ENCODE measurements around the gene TEAD4.

Gene TEAD4

GRCh38 chr12:3081886-3082285 lies 122.7 kb downstream of the TEAD4 start:
- no peak for DNase-seq (ENCODE audit: low read depth, low spot score)

- DNase-seq (ENCODE audit: low read depth, low spot score) = no peak
These were observed 124.2 kb downstream of the TEAD4 start for GRCh38 chr12:3083241-3083920.

DNA sequence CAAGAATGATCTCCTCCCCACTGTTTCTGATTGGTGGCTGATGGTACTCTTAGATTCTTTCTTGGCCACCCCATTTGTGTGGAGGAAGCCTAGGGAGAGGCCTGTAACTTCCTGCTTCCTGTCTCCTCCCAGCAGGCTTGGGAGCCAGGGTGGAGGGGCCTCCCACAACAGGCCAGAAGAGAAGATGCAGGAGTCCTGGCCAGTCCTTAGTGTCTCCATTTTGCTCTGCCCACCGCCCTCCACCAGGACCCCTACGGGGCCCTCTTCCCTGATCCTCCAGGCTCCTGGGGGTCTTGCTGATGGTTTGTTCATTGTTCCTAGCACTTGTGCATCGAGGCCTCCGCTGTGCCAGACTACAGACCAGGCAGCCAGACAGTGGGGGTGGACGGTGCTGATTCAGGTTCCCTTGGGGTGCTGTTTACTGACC lies 124.7 kb downstream of the TEAD4 start:
- DNase-seq (ENCODE audit: low read depth, low spot score) = no peak

GRCh38 chr12:3084742-3085141 lies 125.5 kb downstream of the TEAD4 start:
- no peak for DNase-seq (ENCODE audit: low read depth, low spot score)

GRCh38 chr12:3085341-3086139 lies 126.3 kb downstream of the TEAD4 start:
- DNase-seq (ENCODE audit: low read depth, low spot score) = no peak

GRCh38 chr12:3086211-3086610 lies 127.0 kb downstream of the TEAD4 start:
- no peak for DNase-seq (ENCODE audit: low read depth, low spot score)

DNA sequence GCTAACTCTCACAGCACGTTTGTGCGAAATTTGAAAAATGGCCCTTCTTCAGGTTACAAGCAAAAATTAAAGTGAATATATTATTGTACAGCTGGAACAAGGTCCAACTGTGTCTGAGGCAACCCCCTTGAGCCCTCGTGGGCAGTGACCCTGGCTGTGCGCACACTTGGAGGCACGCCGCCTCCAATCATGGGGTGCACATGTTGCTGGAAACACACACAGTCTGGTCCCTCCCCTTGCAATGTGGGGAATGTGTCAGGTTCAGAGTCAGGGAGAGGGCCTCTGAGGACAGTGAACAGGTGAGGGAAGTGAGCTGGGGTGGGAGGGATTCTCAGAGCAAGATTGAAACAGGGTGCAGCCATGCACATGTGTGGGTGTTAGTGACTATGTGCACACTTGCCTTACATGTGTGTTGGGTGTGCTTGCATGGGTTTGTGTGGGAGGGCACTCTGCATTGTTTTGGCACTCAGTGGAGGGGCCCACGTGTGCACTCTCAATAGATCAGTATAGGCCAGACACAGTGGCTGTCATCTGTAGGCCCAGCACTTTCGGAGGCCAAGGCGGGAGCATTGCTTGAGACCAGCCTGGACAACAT lies 127.6 kb downstream of the TEAD4 start:
- DNase-seq (ENCODE audit: low read depth, low spot score) = no peak

- no peak for DNase-seq (ENCODE audit: low read depth, low spot score)
These were observed 128.8 kb downstream of the TEAD4 start for GRCh38 chr12:3087758-3088650.

DNA sequence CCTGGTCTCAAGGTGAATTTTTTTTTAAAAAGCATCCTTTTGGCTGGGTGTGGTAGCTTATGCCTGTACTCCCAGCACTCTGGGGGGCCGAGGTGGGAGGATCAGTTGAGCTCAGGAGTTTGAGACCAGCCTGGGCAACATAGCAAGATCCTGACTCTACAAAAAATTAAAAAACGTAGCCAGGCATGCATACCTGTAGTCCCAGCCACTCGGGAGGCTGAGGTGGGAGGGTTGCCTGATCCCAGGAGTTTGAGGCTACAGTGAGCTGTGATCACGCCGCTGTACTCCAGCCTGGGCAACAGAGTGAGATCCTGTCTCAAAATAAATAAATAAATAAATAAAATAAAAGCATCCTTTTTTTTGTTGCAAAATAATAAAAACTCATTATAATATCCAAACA lies 130.4 kb downstream of the TEAD4 start:
- no peak for DNase-seq (ENCODE audit: low read depth, low spot score)

Data from activated CD4-positive, CD25-positive, alpha-beta regulatory T cell treated with anti-CD3 and anti-CD28 coated beads, Interleukin-2, amount 50 U/mL, for 16 hours (primary cell).